Upper lobe of left lung (tissue), 4 donors: Measurements from ENCODE around the gene SUV39H2.

Source experiments
- EP300 ChIP-seq, 4 donors: sonication (generic); formaldehyde crosslinking; IDR thresholded peaks; one replicate each; pipeline ENCODE4 v1.5.1; 2017; ENCODE audit warnings: antibody characterized with exemption in 4 of 4, control low read depth in 2 of 4
- POLR2A ChIP-seq, 4 donors: fragments of 450-650 bp; IDR thresholded peaks; one replicate each; pipeline ENCODE4 v1.5.1; 2016 to 2017; ENCODE audit warnings: antibody characterized with exemption in 4 of 4, mild to moderate bottlenecking in 2 of 4
- TF ChIP-seq, protein P1 (sequence below), 6 experiments: fragments of 450-650 bp in 4 of 6; fragments of 200-600 bp in 2 of 6; sonication (generic) in 2 of 6; IDR thresholded peaks; one replicate each; pipeline ENCODE4 v1.5.1; 2016 to 2019; ENCODE audit warnings: antibody characterized with exemption in 6 of 6

DNA sequence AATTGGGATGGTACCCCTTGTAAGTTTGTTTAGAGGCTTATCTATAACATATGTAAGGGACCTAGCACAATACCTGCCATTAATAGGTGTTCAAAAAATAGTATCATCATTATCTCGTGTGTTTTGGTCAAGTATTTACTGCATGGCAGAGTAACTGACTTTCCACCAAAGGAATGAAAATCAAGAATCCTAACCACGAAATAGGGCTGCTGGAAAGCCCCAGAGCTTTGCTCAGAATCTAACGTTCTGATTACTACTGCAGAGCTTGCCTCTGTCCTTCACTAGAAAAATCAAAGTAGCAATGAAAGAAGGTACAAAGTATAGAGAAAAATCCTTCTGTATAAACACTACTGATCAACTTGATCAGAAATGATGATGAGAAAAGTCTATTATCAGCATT is 40.3 kb downstream of the SUV39H2 start:
- TF ChIP-seq, protein P1, sequence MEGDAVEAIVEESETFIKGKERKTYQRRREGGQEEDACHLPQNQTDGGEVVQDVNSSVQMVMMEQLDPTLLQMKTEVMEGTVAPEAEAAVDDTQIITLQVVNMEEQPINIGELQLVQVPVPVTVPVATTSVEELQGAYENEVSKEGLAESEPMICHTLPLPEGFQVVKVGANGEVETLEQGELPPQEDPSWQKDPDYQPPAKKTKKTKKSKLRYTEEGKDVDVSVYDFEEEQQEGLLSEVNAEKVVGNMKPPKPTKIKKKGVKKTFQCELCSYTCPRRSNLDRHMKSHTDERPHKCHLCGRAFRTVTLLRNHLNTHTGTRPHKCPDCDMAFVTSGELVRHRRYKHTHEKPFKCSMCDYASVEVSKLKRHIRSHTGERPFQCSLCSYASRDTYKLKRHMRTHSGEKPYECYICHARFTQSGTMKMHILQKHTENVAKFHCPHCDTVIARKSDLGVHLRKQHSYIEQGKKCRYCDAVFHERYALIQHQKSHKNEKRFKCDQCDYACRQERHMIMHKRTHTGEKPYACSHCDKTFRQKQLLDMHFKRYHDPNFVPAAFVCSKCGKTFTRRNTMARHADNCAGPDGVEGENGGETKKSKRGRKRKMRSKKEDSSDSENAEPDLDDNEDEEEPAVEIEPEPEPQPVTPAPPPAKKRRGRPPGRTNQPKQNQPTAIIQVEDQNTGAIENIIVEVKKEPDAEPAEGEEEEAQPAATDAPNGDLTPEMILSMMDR (IDR thresholded peaks at IDR 0.05), result no peak
- TF ChIP-seq POLR2A (IDR thresholded peaks at IDR 0.05) (no peak), EP300 (IDR thresholded peaks at IDR 0.05) (no peak)
